ENCODE measurements around the gene SH3GLB2. TPM values are rescaled to one million over a fixed set of nuclear protein-coding genes. Genes with fewer than 3 reads are reported as not detected.

The SH3GLB2 gene
- polyA plus RNA-seq, 2 of the 4 experiments (the other 2 are of a cell fraction): 28.3 to 42.6 TPM

DNA sequence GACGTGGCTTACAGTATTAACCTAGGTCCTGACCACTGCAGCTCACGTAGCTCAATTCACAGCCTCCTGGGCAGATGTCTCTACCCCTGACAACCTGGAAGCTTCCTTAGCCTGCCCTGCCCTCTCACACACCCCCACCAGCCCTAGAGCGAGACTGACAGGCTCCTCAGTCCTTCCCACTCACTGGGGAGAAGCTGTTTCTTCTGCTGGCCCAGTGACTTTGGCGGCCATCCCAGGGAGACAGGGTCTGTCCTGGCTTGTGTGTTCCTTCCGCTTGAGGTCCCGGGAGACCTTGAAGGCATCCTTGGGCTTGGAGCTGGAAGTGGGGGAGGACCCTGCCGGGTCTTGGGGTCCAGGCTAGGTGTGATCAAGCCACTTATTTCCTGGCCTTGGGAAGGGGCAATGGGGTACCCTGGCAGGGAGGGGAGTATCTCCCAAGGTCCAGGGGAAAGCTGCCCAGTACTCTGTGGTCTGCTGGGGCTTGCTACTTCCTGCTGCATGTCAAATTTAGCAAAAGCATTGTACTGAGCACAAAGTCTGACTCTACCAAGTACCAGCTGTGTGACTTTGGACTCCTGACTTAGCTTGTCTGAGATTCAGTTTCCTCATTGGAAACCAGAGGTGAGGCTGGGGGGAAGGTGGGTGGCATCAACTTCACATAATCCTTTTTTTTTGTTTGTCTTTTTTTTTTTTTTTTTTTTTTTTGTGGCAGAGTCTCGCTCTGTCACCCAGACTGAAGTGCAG is 10.2 kb upstream of the SH3GLB2 start:
- FAIRE-seq (no peak), ATAC-seq (no peak), DNase-seq (ENCODE audit: low read depth in 1 of 2, low spot score in 1 of 2) (no peak)
- Histone ChIP-seq H3K4me1 (peaks cover 14% of the 10 kb centered on the region; the same call in 1 of the 3 replicates), H3K27ac (no peak overlapping the region), H3K4me2 (peak overlapping the region; percentile 92; the same call in 1 of the 3 replicates), H3K4me3 (no peak overlapping the region), H3K9me3 (no peaks in the 10 kb centered on the region)
- ChIA-PET POLR2A (no interaction called here), CTCF (interaction anchor here (0.5 to 2.9 kb wide), 6 partner anchors 9 to 585 kb away, joined by 3 to 18 read pairs (median 4); partner anchors contain the start of gene SH3GLB2)
- no peak for TF ChIP-seq TP53 (CRISPR knock-in tag; IDR thresholded peaks at IDR 0.05)
- no peak for TF ChIP-seq RFX5 (IDR thresholded peaks at IDR 0.05)
- no peak for TF ChIP-seq FOSB (CRISPR knock-in tag; IDR thresholded peaks at IDR 0.05)
- TF ChIP-seq JUNB (IDR thresholded peaks at IDR 0.05): no peak
- TF ChIP-seq, protein P1, sequence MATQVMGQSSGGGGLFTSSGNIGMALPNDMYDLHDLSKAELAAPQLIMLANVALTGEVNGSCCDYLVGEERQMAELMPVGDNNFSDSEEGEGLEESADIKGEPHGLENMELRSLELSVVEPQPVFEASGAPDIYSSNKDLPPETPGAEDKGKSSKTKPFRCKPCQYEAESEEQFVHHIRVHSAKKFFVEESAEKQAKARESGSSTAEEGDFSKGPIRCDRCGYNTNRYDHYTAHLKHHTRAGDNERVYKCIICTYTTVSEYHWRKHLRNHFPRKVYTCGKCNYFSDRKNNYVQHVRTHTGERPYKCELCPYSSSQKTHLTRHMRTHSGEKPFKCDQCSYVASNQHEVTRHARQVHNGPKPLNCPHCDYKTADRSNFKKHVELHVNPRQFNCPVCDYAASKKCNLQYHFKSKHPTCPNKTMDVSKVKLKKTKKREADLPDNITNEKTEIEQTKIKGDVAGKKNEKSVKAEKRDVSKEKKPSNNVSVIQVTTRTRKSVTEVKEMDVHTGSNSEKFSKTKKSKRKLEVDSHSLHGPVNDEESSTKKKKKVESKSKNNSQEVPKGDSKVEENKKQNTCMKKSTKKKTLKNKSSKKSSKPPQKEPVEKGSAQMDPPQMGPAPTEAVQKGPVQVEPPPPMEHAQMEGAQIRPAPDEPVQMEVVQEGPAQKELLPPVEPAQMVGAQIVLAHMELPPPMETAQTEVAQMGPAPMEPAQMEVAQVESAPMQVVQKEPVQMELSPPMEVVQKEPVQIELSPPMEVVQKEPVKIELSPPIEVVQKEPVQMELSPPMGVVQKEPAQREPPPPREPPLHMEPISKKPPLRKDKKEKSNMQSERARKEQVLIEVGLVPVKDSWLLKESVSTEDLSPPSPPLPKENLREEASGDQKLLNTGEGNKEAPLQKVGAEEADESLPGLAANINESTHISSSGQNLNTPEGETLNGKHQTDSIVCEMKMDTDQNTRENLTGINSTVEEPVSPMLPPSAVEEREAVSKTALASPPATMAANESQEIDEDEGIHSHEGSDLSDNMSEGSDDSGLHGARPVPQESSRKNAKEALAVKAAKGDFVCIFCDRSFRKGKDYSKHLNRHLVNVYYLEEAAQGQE (IDR thresholded peaks at IDR 0.05): no peak
- TF ChIP-seq, protein P2, sequence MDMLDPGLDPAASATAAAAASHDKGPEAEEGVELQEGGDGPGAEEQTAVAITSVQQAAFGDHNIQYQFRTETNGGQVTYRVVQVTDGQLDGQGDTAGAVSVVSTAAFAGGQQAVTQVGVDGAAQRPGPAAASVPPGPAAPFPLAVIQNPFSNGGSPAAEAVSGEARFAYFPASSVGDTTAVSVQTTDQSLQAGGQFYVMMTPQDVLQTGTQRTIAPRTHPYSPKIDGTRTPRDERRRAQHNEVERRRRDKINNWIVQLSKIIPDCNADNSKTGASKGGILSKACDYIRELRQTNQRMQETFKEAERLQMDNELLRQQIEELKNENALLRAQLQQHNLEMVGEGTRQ (IDR thresholded peaks at IDR 0.05): no peak
- TF ChIP-seq, protein P3, sequence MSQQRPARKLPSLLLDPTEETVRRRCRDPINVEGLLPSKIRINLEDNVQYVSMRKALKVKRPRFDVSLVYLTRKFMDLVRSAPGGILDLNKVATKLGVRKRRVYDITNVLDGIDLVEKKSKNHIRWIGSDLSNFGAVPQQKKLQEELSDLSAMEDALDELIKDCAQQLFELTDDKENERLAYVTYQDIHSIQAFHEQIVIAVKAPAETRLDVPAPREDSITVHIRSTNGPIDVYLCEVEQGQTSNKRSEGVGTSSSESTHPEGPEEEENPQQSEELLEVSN (IDR thresholded peaks at IDR 0.05; ENCODE audit: borderline replicate concordance, low read depth): no peak
- TF ChIP-seq CBX8 (IDR thresholded peaks at IDR 0.05): no peak
- TF ChIP-seq NR3C1 (IDR thresholded peaks at IDR 0.05): no peak
- TF ChIP-seq ZSCAN20 (CRISPR knock-in tag; IDR thresholded peaks at IDR 0.05): no peak
- TF ChIP-seq, protein P4, sequence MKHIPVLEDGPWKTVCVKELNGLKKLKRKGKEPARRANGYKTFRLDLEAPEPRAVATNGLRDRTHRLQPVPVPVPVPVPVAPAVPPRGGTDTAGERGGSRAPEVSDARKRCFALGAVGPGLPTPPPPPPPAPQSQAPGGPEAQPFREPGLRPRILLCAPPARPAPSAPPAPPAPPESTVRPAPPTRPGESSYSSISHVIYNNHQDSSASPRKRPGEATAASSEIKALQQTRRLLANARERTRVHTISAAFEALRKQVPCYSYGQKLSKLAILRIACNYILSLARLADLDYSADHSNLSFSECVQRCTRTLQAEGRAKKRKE (CRISPR knock-in tag; IDR thresholded peaks at IDR 0.05; ENCODE audit: low read depth): no peak
- TF ChIP-seq SMC3 (IDR thresholded peaks at IDR 0.05): no peak
- no peak for TF ChIP-seq MYC (IDR thresholded peaks at IDR 0.05; ENCODE audit: borderline replicate concordance, low read length)
- no peak for TF ChIP-seq MAZ (IDR thresholded peaks at IDR 0.05; ENCODE audit: borderline replicate concordance, low read depth, low read length)
- TF ChIP-seq CHD4 (IDR thresholded peaks at IDR 0.05; ENCODE audit: borderline replicate concordance): no peak
- 80% methylated on average over 8 of the region's 8 CpGs for WGBS (ENCODE audit: missing lambda C conversion rate)

DNA sequence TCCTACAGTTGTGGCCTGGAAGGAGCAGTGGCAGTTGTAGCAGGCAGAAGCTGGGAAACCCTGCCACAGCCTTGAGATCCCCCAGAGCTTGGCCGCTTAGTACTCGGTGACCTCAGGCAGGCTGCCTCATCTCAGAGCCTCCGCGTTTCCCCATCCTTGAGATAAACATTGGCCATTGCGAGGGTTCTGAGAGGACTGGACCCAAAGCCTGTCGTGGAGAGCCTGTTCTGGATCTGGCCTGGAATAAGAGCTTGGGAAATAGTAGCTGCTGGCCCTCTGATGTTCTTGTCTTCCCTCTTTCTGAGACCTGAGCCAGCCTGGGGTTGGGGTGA is 9.6 kb upstream of the SH3GLB2 start:
- DNase-seq (ENCODE audit: low read depth in 1 of 2, low spot score in 1 of 2) (no peak), ATAC-seq (no peak), FAIRE-seq (no peak)
- ChIA-PET CTCF (interaction anchor here (0.5 to 2.9 kb wide), 5 partner anchors 9 to 585 kb away, joined by 3 to 18 read pairs (median 4); partner anchors contain the start of gene SH3GLB2), POLR2A (no interaction called here)
- Histone ChIP-seq H3K27ac (no peak overlapping the region), H3K4me2 (peak overlapping the region; percentile 92), H3K4me1 (peaks cover 14% of the 10 kb centered on the region; the same call in 1 of the 3 replicates), H3K9me3 (no peaks in the 10 kb centered on the region), H3K4me3 (peak overlapping the region; percentile 77; the same call in 1 of the 3 replicates)
- no peak for TF ChIP-seq GATA3 (IDR thresholded peaks at IDR 0.05; ENCODE audit: borderline replicate concordance)
- TF ChIP-seq, protein P5, sequence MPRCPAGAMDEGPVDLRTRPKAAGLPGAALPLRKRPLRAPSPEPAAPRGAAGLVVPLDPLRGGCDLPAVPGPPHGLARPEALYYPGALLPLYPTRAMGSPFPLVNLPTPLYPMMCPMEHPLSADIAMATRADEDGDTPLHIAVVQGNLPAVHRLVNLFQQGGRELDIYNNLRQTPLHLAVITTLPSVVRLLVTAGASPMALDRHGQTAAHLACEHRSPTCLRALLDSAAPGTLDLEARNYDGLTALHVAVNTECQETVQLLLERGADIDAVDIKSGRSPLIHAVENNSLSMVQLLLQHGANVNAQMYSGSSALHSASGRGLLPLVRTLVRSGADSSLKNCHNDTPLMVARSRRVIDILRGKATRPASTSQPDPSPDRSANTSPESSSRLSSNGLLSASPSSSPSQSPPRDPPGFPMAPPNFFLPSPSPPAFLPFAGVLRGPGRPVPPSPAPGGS (IDR thresholded peaks at IDR 0.05): no peak
- TF ChIP-seq TP53 (CRISPR knock-in tag; IDR thresholded peaks at IDR 0.05): no peak
- no peak for TF ChIP-seq POLR2A (IDR thresholded peaks at IDR 0.05; ENCODE audit: low read length)
- no peak for TF ChIP-seq RARB (CRISPR knock-in tag; IDR thresholded peaks at IDR 0.05)
- no peak for TF ChIP-seq MAZ (IDR thresholded peaks at IDR 0.05; ENCODE audit: borderline replicate concordance, low read depth, low read length)
- TF ChIP-seq, protein P4 (CRISPR knock-in tag; IDR thresholded peaks at IDR 0.05; ENCODE audit: low read depth): no peak
- TF ChIP-seq ZSCAN20 (CRISPR knock-in tag; IDR thresholded peaks at IDR 0.05): no peak
- no peak for TF ChIP-seq HEYL (CRISPR knock-in tag; IDR thresholded peaks at IDR 0.05)
- no peak for TF ChIP-seq KDM1A (IDR thresholded peaks at IDR 0.05; ENCODE audit: low read depth)
- no peak for TF ChIP-seq CBX2 (IDR thresholded peaks at IDR 0.05; ENCODE audit: borderline replicate concordance, low read depth)
- 73% methylated on average over 6 of the region's 6 CpGs for WGBS (ENCODE audit: missing lambda C conversion rate)
